Activated CD4-positive, alpha-beta T cell treated with anti-CD3 and anti-CD28 coated beads, Interleukin-2, Interleukin-6, amounts not matched to agents 100 ng/mL and 50 ng/mL, durations not matched to agents 16 hours and 8 hours (primary cell): ENCODE measurements around the gene CCNL2.
"Not testable (repeated sequence)": the region's sequence is repeated elsewhere in the genome, so short reads cannot be mapped to it uniquely, and the experiment has no call there.

ENCODE experiments used
- DNase-seq: peaks from one replicate; pipeline ENCODE4 v3.0.0-alpha.2; 2020

The CCNL2 gene

DNA sequence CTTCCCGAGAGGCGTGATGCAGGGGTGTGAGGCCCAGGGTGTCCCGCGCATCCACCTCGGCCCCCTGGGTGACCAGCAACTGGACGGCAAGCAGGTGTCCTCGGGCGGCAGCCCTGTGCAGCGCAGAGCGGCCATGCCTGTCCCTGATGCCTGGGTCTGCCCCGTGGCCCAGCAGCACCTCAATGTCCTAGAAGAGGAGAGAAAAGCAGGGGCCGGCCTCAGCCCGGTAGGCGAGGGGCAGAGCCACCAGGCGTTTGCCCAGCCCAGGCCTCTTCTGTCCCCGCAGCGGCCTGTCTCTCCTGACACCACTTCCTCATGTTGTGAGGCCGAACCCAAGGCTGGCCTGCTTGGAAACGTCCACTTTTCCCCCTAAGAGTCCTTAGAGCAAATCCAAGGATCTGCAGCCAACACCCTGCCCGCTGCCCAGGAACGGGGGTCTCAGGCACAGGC, 20.3 kb upstream of the CCNL2 start:
- no peak for DNase-seq

DNA sequence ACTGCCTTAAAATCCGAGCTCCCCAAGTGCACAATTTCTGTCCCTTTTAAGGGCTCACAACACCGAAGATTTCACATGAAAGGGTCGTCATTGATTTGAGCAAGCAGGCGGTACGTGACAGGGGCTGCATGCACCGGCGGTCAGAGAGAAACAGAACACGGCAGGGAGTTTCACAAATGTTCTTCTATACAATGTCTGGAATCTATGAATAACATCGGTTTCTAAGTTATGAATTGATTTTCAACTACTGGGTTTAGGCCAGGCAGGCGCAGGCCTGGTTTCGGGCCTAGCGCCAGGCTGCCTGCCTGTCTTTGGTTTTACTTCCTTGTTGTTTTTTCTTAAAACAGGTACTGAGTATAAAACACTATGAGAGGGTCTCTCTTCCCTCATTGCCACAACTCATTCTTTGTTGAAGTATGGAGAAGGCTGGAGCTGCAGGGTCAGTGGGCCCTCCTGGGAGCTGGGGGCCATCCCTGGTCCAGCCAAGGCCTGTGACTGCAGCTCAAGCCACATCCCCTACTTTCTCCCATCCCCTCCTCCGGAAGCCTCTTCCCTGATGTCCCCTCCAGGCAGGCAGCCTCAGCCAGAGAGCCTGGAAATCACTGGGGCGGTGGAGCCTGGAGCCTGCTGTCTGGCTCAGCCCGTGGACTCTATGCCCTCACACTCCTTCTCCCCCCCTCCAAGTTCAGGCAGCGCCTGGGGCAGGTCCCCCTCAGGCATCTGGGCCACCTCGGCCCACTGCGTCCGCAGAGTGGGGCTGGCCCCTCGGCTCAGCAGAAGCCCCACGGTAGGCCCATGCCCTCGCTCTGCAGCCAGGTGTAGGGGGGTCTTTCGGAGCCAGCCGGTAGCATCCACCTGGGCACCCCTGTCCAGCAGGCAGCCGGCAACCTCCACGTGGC, 19.6 kb upstream of the CCNL2 start:
- DNase-seq, result no peak

DNA sequence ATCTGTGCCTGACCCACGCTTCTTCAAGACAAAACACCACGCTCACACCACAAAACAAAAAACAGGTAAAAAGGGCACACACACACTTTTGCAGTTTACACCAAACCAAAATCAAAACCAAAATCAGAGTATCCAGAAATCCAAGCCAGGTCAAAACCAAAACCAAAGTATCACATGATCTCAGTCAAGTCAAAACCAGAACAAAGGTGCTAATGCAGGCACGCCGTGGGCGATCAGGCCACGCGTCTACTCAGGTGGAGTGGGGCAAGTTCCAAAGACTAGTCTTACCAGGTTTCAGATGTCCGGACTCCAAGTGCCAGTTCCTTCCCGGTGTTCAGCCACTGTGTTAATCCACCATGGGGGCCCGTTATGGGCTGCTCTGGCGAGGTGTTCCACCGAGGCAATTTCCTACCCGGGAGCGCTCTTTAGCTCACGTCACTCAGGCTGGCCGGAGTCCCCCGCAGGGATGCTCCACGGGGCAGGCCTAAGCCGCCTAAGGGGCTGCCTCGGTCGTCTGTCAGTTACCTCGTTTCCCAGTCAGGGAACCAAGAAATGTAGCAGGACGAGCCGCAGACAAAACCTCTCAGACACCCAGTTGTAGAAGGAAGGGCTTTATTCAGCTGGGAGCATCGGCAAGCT, 18.8 kb upstream of the CCNL2 start:
- peak; percentile 60 for DNase-seq

DNA sequence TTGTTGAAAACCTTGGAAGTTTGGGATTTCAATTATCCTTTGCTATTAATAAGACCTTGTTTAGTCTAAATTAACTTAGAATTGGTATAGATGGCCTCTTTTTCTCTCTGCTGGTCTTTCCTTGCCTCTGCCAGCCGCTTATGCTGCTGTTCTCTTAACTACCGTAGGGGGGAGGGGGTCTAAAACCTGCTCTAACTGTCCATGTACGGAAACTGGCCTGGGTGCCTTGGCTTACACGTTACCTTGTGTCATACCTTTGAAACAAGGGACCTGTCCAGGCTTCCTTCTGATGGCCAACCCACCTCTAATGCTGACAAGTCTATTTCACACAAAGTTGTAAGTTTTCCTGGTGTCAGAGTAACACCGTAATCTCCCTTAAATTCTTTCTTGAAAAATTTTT, 18.3 kb upstream of the CCNL2 start:
- not testable (repeated sequence) for DNase-seq

DNA sequence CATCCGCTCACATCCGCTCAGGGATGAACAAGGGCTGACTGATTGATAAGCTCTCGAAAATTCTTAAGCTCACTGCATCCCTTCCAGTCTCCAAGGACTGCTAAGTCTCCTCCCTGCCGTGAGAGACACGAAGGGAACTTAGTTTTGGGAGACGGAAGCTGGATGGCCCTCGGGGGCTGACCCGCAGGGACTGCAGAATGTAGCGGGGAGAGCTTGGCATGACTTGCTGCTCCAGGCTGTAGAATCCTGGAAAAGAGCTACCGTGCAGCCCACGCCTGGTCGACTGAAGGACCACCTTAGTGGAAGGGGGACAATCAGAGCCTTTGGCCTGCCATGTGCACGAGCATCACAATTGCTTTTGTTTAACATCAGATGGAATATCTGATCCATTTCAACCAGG, 16.6 kb upstream of the CCNL2 start:
- no peak for DNase-seq

DNA sequence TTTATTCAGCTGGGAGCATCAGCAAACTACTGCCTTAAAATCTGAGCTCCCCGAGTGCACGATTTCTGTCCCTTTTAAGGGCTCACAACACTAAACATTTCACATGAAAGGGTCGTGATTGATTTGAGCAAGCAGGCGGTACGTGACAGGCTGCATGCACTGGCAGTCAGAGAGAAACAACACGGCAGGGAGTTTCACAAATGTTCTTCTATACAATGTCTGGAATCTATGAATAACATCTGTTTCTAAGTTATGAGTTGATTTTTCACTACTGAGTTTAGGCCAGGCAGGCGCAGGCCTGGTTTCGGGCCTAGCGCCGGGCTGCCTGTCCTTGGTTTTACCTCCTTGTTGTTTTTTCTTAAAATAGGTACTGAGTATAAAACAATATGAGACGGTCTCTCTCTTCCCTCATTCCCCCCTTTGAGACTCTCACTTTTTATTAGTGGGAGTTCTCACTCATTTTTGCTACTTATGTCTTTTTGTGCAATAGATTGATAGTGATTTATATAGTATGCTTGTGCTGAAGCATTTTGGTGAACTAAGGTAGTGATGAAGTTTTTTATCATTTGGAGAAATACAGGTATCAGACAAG, 13.3 kb upstream of the CCNL2 start:
- DNase-seq, result not testable (repeated sequence)

DNA sequence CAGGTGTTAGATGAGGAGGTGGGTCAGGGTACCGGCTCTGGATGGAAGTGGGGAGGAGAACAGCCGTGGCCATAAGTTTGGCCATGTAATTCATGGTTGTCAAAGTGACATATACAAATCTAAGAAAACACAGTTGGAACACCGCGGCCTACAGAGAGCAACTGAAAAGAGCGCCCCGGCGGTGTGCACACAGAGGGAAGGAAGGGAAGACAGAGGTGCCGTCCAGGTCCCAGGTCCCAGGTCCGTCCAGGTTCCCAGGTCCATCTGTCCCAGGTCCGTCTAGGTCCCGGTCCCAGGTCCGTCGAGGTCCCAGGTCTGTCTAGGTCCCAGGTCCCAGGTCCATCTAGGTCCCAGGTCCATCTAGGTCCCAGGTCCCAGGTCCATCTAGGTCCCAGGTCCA, 12.5 kb upstream of the CCNL2 start:
- DNase-seq, result no peak

DNA sequence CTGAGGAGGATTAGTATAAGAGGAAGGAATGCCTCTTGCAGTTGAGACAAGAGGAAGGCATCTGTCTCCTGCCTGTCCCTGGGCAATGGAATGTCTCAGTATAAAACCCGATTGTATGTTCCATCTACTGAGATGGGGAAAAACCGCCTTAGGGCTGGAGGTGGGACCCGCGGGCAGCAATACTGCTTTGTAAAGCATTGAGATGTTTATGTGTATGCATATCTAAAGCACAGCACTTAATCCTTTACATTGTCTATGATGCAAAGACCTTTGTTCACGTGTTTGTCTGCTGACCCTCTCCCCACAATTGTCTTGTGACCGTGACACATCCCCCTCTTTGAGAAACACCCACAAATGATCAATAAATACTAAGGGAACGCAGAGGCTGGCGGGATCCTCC, 11.1 kb upstream of the CCNL2 start:
- not testable (repeated sequence) for DNase-seq

DNA sequence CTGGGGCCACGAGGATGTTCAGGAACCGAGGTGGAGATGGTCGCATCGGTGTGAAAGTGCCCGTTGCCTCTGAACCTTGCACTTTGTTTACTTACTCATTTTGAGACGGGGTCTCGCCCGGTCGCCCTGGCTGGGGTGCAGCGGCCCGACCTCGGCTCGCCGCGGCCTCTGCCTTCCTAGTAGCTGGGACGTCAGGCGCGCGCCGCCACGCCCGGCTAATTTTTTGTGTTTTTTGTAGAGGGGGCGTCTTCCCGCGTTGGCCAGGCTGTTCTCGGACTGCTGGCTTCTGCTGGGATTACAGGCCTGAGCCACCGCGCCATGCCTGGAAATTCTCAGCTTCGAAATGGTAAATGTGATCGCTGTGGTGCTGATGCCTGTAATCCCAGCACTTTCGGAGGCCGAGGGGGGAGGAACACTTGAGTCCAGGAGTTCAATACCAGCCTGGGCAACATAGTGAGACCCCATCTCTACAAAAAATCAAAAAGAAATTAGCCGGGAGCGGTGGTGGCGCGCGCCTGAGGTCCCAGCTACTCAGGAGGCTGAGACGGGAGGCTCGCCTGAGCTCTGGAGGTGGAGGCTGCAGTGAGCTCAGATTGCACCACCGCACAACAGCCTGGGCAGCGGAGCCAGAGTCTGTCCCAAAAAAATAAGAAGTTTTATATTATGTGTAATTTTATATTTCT, 8.6 kb upstream of the CCNL2 start:
- no peak for DNase-seq

DNA sequence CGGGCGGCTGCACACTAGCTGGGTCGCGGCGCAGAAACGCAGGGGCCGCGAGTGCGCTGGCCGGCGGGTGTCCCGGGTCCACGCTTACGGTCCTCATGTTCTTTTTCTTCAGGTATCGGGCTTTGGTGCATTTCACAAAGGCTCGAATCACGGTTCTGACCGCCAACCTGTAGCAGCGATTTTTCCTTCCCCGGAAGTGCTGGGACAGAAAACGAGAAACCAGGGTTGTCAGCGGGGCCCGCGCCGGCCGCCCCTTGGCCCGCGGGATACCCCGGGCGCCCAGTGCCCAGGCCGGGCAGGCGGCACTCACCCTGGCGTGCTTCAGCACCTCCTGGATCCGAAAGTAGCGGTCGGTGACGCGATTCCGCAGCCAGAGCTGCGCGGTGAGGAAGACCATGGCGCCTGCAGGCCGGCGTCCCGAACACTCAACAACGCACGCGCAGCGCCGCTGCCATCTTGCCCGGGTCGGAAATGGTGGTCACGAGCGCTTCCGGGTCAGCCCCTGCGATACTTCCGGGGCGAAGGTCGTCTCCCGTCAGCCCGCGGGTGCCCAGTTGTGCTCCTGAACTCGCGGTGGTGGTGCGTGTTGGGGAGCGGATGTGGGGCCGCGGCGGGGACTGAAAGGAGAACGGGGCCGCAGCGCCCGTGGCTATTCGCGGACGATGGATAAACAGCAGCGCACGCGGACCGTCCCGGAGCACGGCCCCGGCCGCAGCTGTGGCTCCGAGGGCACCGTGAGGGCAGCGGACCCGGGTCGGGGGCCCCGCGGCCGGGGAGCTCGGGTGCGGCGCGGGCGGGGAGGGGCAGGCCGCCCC, 7.9 kb upstream of the CCNL2 start, which contains the start of gene MRPL20:
Gene MRPL20 (minus strand): TSS at position 473 of the 815 bp plus-strand sequence. CDS start 76 bp downstream, at position 397.
- DNase-seq, result peak; percentile 97

DNA sequence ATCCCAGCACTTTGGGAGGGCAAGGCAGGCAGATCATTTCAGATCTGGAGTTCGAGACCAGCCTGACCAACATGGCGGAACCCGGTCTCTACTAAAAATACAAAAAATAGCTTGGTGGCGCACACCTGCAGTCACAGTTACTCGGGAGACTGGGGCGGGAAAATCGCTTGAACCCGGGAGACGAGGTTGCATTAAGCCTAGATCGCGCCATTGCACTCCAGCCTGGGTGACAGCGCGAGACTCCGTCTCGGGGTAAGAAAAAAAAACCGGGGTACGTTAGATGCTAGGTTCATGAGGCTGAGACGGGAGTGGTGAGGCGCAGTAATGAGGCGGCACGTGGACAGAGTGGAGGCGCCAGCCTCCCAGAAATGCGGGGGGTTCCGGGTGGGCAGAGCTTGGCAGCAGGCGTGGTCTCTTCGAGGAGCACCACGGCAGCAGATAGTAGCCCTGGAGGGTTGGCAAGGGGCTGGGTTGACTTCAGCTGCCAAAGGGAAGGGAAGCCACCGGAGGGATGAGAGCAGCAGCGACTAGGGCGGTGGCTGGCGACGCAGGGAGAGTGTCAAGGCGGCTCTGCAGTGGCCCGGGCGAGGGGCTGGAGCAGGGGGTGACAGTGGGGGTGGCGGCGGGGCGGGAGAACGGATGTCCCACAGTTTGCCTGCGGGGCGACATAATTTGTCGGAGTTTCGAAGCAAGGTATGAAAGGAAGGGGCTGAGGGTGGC, 7.1 kb upstream of the CCNL2 start:
- no peak for DNase-seq

DNA sequence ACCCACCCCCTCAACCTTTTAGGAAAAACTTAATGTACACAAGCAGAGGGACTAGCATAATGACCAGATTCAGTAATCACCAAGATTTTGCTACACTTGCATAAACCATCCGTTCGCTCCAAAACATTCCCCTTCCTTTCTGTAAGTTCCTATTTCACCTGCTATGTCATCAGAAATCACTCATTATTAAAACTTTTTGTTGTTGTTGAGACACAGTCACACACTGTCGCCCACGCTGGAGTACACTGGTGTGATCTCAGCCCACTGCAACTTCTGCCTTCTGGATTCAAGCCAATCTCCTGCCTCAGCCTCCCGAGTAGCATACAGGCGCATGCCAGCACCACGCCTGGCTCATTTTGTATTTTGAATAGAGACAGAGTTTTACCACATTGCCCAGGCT, 4.5 kb upstream of the CCNL2 start:
- no peak for DNase-seq

DNA sequence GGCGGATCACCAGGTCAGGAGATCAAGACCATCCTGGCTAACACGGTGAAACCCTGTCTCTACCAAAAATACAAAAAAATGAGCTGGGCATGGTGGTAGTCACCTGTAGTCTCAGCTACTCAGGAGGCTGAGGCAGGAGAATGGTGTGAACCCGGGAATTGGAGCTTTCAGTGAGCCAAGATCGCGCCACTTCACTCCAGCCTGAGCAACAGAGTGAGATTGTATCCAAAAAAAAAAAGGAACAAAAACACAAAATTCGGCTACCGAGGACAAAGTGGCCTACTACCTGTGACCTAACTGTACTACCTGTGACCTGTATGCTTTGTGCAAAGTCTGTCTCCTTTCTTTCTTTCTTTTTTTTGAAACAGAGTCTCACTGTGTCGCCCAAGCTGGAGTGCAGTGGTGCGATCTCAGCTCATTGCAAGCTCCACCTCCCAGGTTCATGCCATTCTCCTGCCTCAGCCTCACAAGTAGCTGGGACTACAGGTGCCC, 3.8 kb upstream of the CCNL2 start:
- not testable (repeated sequence) for DNase-seq

DNA sequence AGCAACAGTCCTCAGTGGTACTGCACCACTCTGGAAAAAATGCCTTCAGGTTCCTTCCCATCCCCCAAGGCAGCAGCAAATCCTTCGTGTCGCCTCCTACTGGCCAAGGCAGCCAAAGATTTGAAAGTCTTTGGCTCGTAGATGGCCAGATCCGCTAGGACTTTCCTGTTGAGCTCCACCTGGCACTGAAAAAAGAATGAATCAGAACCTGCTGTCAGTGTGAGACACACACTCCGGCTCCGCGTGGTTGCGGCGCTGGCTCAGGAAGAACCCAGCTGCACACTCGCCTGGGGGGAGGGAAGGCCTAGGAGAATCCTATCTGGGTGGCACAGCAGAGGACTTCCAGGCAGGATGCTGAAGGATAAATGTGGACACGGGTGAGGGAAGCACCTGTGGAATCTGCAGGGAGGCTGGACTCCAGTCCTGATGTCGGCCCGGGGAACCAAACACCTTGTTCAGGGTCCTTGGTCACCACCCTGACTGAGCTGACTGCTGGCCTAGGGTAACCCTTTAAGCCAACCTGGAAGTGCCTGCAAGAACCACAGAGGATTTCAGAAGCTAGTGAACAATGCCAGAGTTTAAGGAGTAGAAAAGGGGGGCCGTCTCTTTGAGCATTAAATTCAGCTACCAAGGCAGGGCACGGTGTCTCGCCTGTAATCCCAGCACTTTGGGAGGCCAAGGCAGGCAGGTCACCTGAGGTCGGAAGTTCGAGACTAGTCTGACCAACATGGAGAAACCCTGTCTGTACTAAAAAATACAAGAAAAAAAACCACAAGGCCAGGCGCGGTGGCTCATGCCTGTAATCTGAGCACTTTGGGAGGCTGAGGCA, 3.2 kb upstream of the CCNL2 start:
- DNase-seq, result peak; percentile 60

DNA sequence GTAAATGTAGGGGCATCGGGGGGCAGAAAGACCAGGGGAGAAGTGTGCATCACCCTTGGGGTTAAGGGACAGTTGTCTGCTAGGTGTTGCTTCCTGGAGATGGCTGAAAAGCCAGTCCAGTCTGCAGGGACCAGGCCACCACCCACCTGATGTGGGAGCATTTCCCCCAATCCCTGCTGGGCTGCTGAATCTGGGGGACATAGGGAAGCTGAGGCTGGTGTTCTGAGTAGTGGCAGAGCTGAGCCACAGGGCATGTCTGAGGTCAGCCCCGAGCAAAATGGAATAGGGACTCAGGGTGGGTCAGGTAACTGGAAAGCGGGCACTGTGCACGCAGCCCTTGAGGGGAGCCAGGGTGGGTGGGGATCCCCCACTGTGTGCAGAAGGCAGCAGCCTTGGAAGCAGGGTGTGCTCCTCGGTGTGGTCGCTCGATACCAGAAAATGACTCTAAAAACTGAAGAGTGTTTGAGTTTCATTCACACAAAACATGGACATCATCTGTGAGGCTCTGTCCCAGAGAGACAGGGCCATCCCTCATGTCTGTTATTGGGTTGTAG, 2.4 kb upstream of the CCNL2 start:
- no peak for DNase-seq

DNA sequence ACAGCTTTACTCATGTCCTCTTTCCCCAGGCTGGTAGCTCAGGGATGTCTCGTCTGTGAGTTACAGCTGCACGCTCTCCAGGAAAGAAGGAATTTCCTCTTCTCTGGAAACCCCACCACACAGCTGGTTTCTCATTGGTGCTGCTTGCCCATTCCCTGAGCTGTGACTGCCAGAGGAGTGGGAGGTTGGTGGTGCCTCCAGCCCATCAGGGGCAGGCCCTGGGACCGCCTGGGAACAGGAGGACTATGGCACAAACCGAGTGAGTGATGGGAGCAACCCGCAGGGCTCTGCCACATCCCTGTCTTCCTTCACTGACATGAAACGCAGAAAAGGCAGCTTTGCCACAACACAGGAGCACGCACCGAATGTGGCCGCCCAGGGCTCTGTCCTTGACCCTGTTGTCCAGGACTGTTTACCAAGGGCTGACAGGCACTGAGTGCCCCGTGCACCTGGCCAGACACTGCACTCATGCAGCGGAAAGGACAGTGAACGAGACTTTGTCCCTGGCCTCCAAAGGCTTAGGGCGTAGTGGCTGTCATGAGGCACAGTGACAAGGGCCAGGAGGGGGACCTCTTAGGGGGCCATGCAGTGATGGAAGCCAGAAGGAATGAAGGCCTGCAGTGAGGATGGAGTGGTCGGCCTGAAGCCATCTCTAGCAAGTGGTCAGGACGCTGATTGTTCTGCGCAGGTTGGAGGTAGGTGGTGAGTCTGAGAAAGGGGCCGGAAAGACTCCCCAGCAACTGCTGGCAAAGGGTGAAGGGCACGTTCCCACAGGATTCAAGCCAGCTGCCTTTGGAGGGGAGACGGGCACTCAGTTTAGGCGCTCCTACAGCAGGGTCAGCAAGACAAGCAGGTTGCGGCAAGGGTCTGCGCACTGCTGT, 1.7 kb upstream of the CCNL2 start:
- no peak for DNase-seq

DNA sequence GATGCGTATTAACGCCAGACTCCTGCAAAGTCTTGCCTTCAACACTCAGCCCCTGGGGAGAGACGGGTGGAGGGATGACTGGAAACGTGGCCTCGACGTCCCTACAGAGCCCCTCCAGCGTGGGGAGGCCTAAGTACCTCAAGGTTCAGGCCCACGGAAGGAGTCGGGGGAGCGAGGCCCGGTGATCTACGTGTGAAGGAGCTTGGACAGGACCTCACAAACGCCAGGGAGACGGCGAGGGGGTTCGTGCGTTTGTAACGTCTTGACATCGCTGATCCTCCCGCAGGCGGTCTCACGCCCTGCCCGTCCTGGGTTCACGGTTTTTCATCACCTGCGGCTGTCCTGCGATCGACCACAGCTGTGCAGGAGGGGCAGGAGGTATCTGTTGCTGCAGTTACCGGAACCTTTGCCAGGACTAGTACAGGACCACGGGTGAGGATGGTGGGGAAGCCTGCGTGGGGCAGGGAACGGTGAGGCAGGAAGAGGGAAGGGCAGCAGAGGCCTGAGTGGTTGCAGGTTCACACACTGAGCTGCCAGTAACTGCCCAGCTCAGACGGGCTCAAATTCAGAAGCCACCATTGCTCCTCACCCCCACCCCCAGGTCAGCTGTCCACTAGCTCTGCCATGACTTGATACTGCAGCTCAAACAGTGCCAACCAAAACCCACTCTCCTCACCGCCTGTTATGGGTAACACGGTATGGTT, 889 bp upstream of the CCNL2 start:
- peak; percentile 41 for DNase-seq

DNA sequence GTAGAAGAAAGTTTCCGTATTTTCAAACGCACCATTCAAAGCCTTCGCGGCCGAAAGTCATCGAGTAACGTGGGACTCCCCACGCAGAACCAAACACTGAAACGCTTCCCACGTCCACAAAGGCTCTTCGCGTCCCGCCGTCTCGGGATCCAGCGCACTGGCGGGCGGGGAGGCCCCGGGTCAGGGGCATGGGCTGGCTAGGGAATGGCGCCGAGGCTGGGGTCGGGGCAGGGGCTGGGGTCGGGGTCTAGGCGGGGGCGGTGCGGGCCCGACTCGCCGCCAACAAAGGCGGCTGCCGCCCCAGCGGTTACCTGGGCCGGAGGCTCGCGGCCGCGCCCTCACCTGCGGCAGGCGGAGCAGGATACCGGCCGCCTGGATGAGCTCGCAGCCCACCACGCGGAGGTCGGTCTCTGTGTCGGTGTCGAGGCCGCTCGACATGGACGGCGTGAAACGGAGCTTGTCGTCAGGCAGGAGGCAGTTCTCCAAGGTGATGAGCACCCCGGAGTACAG, 403 bp downstream of the CCNL2 start:
- DNase-seq, result no peak
